Caco-2 (cell line): ENCODE data around the gene IL1RAPL2. TPM values are rescaled to one million over a fixed set of nuclear protein-coding genes. Genes with fewer than 3 reads are reported as not detected.

Experiments
- BruUV-seq: library from RNA; stranded (reverse); fragments of 400-500 nt; replicated peaks from 2 replicates; lab custom pipeline; 2021; lab: Mats Ljungman, UMichigan
- CTCF ChIA-PET: fragments of 300-600 bp; sonication (Branson Sonifier 250); formaldehyde crosslinking; loops from one replicate; lab custom pipeline; 2022; ENCODE audit warnings: antibody characterized with exemption; lab: Charles Lee
- POLR2A ChIA-PET: fragments of 300-600 bp; sonication (Branson Sonifier 250); formaldehyde crosslinking; loops from one replicate; lab custom pipeline; 2022; ENCODE audit warnings: antibody characterized with exemption; lab: Charles Lee
- DNase-seq, 2 experiments: peaks; one replicate each; pipeline versions ENCODE4 v3.0.0 to v3.0.0-alpha.2; 2020 to 2022
- H3K27me3 ChIP-seq: replicated peaks from 2 replicates; pipeline ENCODE4 v1.6.0; 2011; ENCODE audit warnings: low read length; ENCODE audit not compliant: control insufficient read depth, insufficient read depth
- H3K36me3 ChIP-seq: 2 replicates; pipeline ENCODE4 v1.5.1; 2011; ENCODE audit warnings: low read length; ENCODE audit not compliant: control insufficient read depth, insufficient read depth
- H3K4me1 ChIP-seq: fragments of 250-450 bp; sonication (Bioruptor Pico); 2 replicates; pipeline ENCODE4 v1.5.1; 2020; ENCODE audit warnings: mild to moderate bottlenecking
- H3K4me3 ChIP-seq: 2 replicates; pipeline ENCODE4 v1.5.1; 2011; ENCODE audit warnings: low read depth, mild to moderate bottlenecking, control low read depth, low read length
- H3K9me3 ChIP-seq: fragments of 250-450 bp; sonication (Bioruptor Pico); 2 replicates; pipeline ENCODE4 v1.5.1; 2020; ENCODE audit warnings: mild to moderate bottlenecking, moderate library complexity
- H3K27ac Mint-ChIP-seq: one replicate; pipeline ENCODE4 v1.8.0; 2022; ENCODE audit warnings: mixed read lengths; ENCODE audit not compliant: unreplicated experiment
- H3K27me3 Mint-ChIP-seq: one replicate; pipeline ENCODE4 v1.8.0; 2022; ENCODE audit warnings: mixed read lengths; ENCODE audit not compliant: insufficient read depth, unreplicated experiment
- H3K36me3 Mint-ChIP-seq: one replicate; pipeline ENCODE4 v1.8.0; 2022; ENCODE audit warnings: mild to moderate bottlenecking, mixed read lengths; ENCODE audit not compliant: insufficient read depth, unreplicated experiment
- H3K4me1 Mint-ChIP-seq: one replicate; pipeline ENCODE4 v1.8.0; 2022; ENCODE audit warnings: low read depth, mixed read lengths; ENCODE audit not compliant: unreplicated experiment
- H3K4me3 Mint-ChIP-seq: one replicate; pipeline ENCODE4 v1.8.0; 2022; ENCODE audit warnings: mild to moderate bottlenecking, moderate library complexity, mixed read lengths; ENCODE audit not compliant: unreplicated experiment
- H3K9me3 Mint-ChIP-seq: one replicate; pipeline ENCODE4 v1.8.0; 2022; ENCODE audit warnings: mixed read lengths; ENCODE audit not compliant: unreplicated experiment
- intact Hi-C: fragments of 100-400 bp; cut with micrococcal nuclease; formaldehyde crosslinking; loops from one replicate; pipeline ENCODE4 v1.10.0; 2022; ENCODE audit not compliant: unreplicated experiment
- total RNA-seq: library from RNA; stranded (reverse); gene quantifications from 2 replicates; pipeline ENCODE4 v1.2.3, GENCODE V29; 2022
- TF ChIP-seq, protein P1 (sequence below), 2 experiments: fragments of 200-600 bp in 1 of 2; IDR thresholded peaks; 1 replicate in 1 of 2; 2 replicates in 1 of 2; pipeline versions ENCODE4 v1.5.1 to v1.8.0; 2011 to 2022; ENCODE audit warnings: antibody characterized with exemption in 1 of 2, control low read depth in 1 of 2, inconsistent platforms in 1 of 2, low read depth in 1 of 2, low read length in 1 of 2, mild to moderate bottlenecking in 1 of 2, moderate library complexity in 1 of 2; ENCODE audit not compliant: insufficient read depth in 1 of 2, severe bottlenecking in 1 of 2, unreplicated experiment in 1 of 2

The IL1RAPL2 gene
- total RNA-seq, 1 experiment from 2014 or later: not detected

DNA sequence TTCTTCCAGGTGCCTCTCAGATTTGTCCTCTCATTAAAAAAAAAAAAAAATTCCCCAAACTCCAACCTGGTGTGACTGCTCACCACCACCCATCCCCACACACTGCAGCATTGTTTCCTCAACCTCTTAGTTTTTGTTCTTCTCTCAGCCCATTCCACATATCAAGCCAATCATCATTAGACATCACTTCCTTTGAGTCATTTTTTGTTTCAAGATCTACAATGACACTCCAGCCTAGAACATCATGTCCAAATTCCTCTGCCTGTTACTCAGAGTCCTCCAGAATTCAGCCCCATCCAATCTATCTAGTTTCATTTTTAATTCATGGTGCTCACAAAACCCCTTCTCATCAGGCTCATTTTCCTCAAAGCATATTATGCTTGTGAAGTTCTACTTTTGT lies 917.0 kb downstream of the IL1RAPL2 start:
- no peak for DNase-seq
- Mint-ChIP-seq H3K4me1 (no peaks in the 10 kb centered on the region), H3K4me3 (no peak overlapping the region), H3K27me3 (no peaks in the 10 kb centered on the region), H3K36me3 (no peaks in the 10 kb centered on the region), H3K9me3 (no peaks in the 10 kb centered on the region), H3K27ac (no peak overlapping the region)
- intact Hi-C loops: no loop called here
- no TSS peak for BruUV-seq
- CTCF ChIA-PET: no interaction called here
- H3K9me3 ChIP-seq: no peaks in the 10 kb centered on the region
- no peaks in the 10 kb centered on the region for H3K27me3 ChIP-seq
- no peaks in the 10 kb centered on the region for H3K36me3 ChIP-seq
- no peak overlapping the region for H3K4me3 ChIP-seq
- POLR2A ChIA-PET: no interaction called here
- TF ChIP-seq, protein P1, sequence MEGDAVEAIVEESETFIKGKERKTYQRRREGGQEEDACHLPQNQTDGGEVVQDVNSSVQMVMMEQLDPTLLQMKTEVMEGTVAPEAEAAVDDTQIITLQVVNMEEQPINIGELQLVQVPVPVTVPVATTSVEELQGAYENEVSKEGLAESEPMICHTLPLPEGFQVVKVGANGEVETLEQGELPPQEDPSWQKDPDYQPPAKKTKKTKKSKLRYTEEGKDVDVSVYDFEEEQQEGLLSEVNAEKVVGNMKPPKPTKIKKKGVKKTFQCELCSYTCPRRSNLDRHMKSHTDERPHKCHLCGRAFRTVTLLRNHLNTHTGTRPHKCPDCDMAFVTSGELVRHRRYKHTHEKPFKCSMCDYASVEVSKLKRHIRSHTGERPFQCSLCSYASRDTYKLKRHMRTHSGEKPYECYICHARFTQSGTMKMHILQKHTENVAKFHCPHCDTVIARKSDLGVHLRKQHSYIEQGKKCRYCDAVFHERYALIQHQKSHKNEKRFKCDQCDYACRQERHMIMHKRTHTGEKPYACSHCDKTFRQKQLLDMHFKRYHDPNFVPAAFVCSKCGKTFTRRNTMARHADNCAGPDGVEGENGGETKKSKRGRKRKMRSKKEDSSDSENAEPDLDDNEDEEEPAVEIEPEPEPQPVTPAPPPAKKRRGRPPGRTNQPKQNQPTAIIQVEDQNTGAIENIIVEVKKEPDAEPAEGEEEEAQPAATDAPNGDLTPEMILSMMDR (IDR thresholded peaks at IDR 0.05; ENCODE audit: insufficient read depth in 1 of 2, low read depth in 1 of 2, low read length in 1 of 2, severe bottlenecking in 1 of 2, unreplicated experiment in 1 of 2): no peak
- no peaks in the 10 kb centered on the region for H3K4me1 ChIP-seq

DNA sequence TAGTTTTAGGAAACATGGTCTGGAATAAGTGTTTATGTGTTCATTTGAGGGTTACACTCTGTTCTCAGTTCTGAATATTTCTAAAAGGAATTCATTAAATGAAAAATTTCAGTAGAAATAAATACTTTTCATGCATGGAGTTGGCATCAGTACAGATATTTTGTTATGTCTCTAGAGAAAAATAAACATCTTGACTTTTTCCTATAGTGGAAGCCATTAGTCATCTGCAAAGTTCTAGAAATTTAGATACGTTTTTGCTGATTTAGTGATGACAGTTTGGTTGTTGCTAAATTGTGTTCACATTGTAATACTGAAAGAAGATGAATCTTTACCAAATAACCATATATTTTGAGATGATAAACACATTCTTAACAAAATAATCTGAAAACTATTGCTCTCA lies 922.7 kb downstream of the IL1RAPL2 start:
- Histone ChIP-seq H3K9me3 (no peaks in the 10 kb centered on the region), H3K27me3 (no peaks in the 10 kb centered on the region), H3K36me3 (no peaks in the 10 kb centered on the region), H3K4me1 (no peaks in the 10 kb centered on the region), H3K4me3 (no peak overlapping the region)
- TF ChIP-seq, protein P1 (IDR thresholded peaks at IDR 0.05; ENCODE audit: insufficient read depth in 1 of 2, low read depth in 1 of 2, low read length in 1 of 2, severe bottlenecking in 1 of 2, unreplicated experiment in 1 of 2): no peak
- no peaks in the 10 kb centered on the region for H3K9me3 Mint-ChIP-seq
- POLR2A ChIA-PET: no interaction called here
- no peak overlapping the region for H3K4me3 Mint-ChIP-seq
- no peaks in the 10 kb centered on the region for H3K27me3 Mint-ChIP-seq
- intact Hi-C loops: no loop called here
- H3K36me3 Mint-ChIP-seq: no peaks in the 10 kb centered on the region
- no peak overlapping the region for H3K27ac Mint-ChIP-seq
- no peak for DNase-seq
- H3K4me1 Mint-ChIP-seq: no peaks in the 10 kb centered on the region
- BruUV-seq: no TSS peak
- CTCF ChIA-PET: no interaction called here

DNA sequence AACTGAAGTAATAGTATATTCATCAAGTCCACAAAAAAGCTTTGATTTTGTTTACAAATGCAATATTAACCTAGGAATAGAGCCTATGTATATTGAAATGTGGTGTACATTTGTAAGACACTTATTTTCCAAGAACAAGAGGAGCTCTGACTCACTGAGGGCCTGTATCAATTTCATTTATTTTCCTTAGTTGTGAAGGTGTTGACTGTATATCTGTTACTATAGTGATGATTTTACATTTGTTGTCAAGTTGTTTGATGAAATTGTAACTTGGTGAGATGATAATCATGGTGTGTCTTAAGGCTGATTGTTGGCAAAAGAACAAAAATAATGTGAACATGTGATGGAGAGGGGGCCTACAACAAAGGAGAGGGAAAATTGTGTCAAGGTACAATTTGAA lies 929.4 kb downstream of the IL1RAPL2 start:
- no peaks in the 10 kb centered on the region for H3K9me3 Mint-ChIP-seq
- TF ChIP-seq, protein P1 (IDR thresholded peaks at IDR 0.05; ENCODE audit: insufficient read depth in 1 of 2, low read depth in 1 of 2, low read length in 1 of 2, severe bottlenecking in 1 of 2, unreplicated experiment in 1 of 2): no peak
- Histone ChIP-seq H3K4me1 (no peaks in the 10 kb centered on the region), H3K4me3 (no peak overlapping the region), H3K36me3 (no peaks in the 10 kb centered on the region), H3K9me3 (no peaks in the 10 kb centered on the region), H3K27me3 (no peaks in the 10 kb centered on the region)
- no peak overlapping the region for H3K27ac Mint-ChIP-seq
- no TSS peak for BruUV-seq
- intact Hi-C loops: no loop called here
- ChIA-PET CTCF (no interaction called here), POLR2A (no interaction called here)
- no peak for DNase-seq
- no peaks in the 10 kb centered on the region for H3K27me3 Mint-ChIP-seq
- no peaks in the 10 kb centered on the region for H3K4me1 Mint-ChIP-seq
- H3K36me3 Mint-ChIP-seq: no peaks in the 10 kb centered on the region
- H3K4me3 Mint-ChIP-seq: no peak overlapping the region
